SJCRH30 (cell line): ENCODE results near the gene GYS2. TPM values are rescaled to one million over a fixed set of nuclear protein-coding genes. Genes with fewer than 3 reads are reported as not detected.
A peak's percentile ranks its signal among the peaks of the same experiment; 100 is the strongest.

Experiments
- DNase-seq, 2 experiments: peaks; one replicate each; pipeline ENCODE4 v3.0.0-alpha.2; 2015 to 2020
- H3K27ac ChIP-seq: fragments of 250-450 bp; sonication (Bioruptor Pico); 2 replicates; pipeline ENCODE4 v1.5.1; 2020; ENCODE audit warnings: mild to moderate bottlenecking, moderate library complexity
- H3K27me3 ChIP-seq: fragments of 250-450 bp; sonication (Bioruptor Pico); 2 replicates; pipeline ENCODE4 v1.5.1; 2020; ENCODE audit warnings: mild to moderate bottlenecking, moderate library complexity
- H3K36me3 ChIP-seq: fragments of 250-450 bp; sonication (Bioruptor Pico); 2 replicates; pipeline ENCODE4 v1.5.1; 2020; ENCODE audit warnings: mild to moderate bottlenecking, moderate library complexity
- H3K4me1 ChIP-seq: fragments of 250-450 bp; sonication (Bioruptor Pico); 2 replicates; pipeline ENCODE4 v1.5.1; 2020; ENCODE audit warnings: mild to moderate bottlenecking, moderate library complexity
- H3K4me3 ChIP-seq: fragments of 250-450 bp; sonication (Bioruptor Pico); 2 replicates; pipeline ENCODE4 v1.5.1; 2020; ENCODE audit warnings: mild to moderate bottlenecking, moderate library complexity
- H3K9me3 ChIP-seq: fragments of 250-450 bp; sonication (Bioruptor Pico); replicated peaks from 2 replicates; pipeline ENCODE4 v1.5.1; 2020; ENCODE audit warnings: mild to moderate bottlenecking, moderate library complexity
- total RNA-seq: library from RNA; depleted of rRNA; stranded (reverse); fragments of >200 nt; shearing (Covaris generic); gene quantifications from 2 replicates; pipeline ENCODE4 v1.2.3, GENCODE V29; 2014

GYS2 gene
- total RNA-seq, 1 experiment from 2014 or later: not detected

DNA sequence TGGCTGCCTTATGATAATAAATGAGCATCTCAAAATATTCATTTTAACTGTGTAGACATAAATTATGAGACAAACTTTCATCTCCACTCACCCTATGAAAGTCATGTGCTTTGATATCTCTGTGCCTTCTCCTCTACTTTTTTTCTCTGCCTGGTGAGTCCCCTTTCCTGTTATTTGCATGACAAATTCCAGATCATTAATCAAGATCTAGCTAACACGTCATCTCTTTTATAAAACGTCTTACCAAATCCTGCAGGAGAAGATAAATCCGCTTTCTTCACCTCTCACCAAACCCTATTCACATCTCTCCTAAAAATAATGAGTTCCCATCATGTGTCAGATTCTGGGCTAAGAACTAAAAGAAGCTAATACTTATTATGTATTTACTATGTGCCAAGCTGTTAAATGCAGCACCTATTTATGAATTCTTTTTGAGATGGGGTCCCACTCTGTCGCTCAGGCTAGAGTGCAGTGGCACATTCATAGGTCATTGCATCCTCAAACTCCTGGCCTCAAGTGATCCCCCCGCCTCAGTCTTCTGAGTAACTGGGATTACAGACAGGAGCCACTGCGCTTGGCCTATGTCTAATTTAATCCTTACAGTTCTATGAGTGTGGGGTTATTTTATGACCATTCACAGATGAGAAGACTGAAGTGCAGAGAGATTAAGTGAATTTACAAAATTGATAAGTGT lies 51.9 kb downstream of the GYS2 start:
- peak in 1 of 2 experiments; percentile 52 for DNase-seq
- Histone ChIP-seq H3K9me3 (no peaks in the 10 kb centered on the region), H3K27ac (peak overlapping the region; percentile 93), H3K4me3 (no peak overlapping the region), H3K27me3 (no peaks in the 10 kb centered on the region), H3K4me1 (peaks cover 29% of the 10 kb centered on the region), H3K36me3 (no peaks in the 10 kb centered on the region)

DNA sequence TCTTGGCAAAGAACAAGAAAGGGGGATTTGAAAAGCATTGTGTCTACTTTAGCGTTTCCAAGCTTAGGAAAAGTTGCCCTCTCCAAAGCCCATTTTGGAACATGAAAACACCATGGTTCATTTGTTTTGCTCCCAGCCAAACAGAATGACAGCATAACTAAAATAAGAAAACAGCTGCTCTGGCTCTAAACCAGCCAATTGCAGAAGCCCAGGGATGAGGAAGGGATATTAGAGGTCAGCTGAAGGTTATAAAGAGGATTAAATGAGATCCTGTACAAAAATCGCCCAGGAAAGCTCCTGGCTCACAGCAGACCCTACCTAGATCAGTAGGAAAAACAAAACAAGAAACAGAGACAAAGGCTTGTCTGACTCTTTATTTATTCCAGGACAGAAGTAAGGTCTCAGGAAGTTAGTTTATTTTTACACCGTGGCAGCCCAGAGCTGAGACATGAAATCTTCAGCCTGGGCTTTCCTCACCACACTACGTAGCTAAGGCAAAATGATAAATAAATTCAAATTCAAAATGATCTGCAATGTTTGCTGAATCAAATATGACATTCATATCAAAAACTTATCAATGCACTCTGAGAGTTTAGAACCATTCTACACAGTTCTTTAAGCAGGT lies 52.7 kb downstream of the GYS2 start:
- Histone ChIP-seq H3K9me3 (no peaks in the 10 kb centered on the region), H3K27ac (peak overlapping the region; percentile 93), H3K36me3 (no peaks in the 10 kb centered on the region), H3K4me3 (no peak overlapping the region), H3K4me1 (peaks cover 33% of the 10 kb centered on the region), H3K27me3 (no peaks in the 10 kb centered on the region)
- peak; percentile 73 to 90 for DNase-seq

DNA sequence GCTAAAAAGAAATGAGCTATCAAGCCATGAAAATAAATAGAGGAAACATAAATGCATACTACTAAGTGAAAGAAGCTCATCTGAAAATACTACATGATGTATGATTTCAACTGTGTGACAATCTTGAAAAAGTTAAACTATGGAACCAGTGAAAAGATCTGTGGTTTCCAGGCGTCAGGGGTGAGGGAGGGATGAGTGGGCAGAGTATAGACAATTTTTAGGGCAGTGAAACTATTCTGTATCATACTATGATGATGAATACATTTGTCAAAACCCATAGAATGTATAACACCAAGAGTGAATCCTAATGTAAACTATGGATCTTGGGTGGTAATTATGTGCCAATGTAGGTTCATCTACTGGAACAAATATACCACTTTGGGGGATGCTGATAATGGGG lies 57.2 kb downstream of the GYS2 start:
- Histone ChIP-seq H3K27me3 (no peaks in the 10 kb centered on the region), H3K36me3 (no peaks in the 10 kb centered on the region), H3K27ac (no peak overlapping the region), H3K9me3 (no peaks in the 10 kb centered on the region), H3K4me3 (no peak overlapping the region), H3K4me1 (peaks cover 23% of the 10 kb centered on the region)
- no peak for DNase-seq

DNA sequence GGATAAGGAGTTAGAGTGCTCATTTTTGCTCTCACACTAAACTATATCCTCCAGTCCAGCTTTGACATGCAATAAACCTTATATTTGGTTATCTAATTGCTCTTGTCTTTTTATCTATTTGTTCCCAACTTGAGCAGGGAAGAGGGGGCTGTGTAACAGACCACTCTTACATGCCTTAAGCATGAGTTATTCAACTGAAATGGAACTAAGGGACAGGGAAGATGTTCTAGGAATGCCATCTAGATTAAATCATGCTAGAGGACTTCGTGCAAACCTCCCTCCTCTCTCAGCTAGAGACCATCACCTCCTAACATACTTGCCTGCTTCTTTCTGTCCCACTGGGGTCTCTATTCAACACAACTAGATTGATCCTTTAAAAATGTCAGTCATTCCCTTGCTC lies 57.9 kb downstream of the GYS2 start:
- Histone ChIP-seq H3K36me3 (no peaks in the 10 kb centered on the region), H3K9me3 (no peaks in the 10 kb centered on the region), H3K4me1 (peaks cover 17% of the 10 kb centered on the region), H3K4me3 (no peak overlapping the region), H3K27me3 (no peaks in the 10 kb centered on the region), H3K27ac (no peak overlapping the region; the same call in 1 of the 2 replicates)
- DNase-seq: no peak

DNA sequence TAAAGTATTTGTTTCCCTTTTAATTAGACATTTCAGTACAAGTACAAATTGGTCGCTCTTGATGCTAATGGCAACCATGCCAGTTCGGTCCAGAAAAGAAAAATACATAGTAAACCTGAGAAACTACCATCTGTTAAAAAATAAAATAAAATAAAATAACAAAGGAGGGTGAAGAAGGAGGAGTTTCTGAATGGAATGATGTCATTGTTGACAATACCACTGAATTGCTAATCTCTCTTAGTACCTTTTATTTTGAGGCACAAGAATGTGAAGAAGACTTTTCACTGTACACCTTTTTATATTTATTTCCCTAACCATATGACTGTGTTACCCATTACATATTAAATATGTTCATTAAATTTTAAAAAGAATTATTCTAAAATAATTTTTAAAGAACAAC lies 59.1 kb downstream of the GYS2 start:
- DNase-seq: no peak
- H3K4me1 ChIP-seq: peaks cover 11% of the 10 kb centered on the region; the same call in 1 of the 2 replicates
- H3K27me3 ChIP-seq: no peaks in the 10 kb centered on the region
- no peaks in the 10 kb centered on the region for H3K36me3 ChIP-seq
- no peak overlapping the region for H3K4me3 ChIP-seq
- H3K9me3 ChIP-seq: no peaks in the 10 kb centered on the region
- no peak overlapping the region for H3K27ac ChIP-seq

DNA sequence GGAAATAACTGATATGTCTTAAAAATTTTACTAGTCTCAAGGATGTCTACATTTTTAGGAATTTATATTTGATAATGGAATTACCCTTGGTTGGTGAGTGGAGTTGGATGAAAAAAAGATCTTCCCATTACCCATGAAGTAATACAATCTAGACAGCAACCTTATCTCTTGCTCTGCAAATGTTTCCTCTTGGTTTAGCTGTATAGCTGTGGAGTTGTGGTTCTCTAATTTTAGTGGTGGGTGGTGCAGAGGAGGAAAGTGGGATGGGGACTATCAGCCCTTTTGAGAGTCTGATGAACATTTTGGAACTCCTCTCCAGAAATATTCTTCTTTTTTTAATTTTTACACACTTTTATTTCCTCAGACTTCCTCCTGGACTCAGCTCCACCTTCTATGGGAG lies 61.5 kb downstream of the GYS2 start:
- peaks cover 8% of the 10 kb centered on the region; the same call in 1 of the 2 replicates for H3K4me1 ChIP-seq
- no peak overlapping the region for H3K4me3 ChIP-seq
- H3K36me3 ChIP-seq: no peaks in the 10 kb centered on the region
- no peak for DNase-seq
- H3K9me3 ChIP-seq: no peaks in the 10 kb centered on the region
- H3K27me3 ChIP-seq: no peaks in the 10 kb centered on the region
- H3K27ac ChIP-seq: no peak overlapping the region

DNA sequence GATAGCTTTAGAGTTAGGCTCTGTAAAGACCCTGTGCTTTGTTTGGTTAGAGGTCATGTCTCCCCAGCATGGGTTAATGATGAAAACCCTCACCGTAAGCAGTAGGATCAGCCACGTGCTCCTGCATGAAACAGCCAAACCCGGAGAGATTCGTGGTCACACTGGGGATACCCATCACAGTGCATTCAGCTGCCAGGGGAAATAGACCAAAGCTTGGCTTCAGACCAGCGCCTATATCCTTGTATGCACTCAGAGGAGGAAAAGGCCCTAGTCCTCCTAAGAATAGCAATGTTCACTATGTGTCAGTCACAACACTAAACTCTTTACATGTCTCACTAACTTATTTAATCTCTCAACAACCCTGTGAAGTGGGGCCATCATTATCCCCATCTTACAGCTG lies 62.2 kb downstream of the GYS2 start:
- Histone ChIP-seq H3K9me3 (no peaks in the 10 kb centered on the region), H3K27me3 (no peaks in the 10 kb centered on the region), H3K4me3 (no peak overlapping the region), H3K27ac (no peak overlapping the region), H3K36me3 (no peaks in the 10 kb centered on the region), H3K4me1 (peaks cover 8% of the 10 kb centered on the region; the same call in 1 of the 2 replicates)
- DNase-seq: peak in 1 of 2 experiments; percentile 23

DNA sequence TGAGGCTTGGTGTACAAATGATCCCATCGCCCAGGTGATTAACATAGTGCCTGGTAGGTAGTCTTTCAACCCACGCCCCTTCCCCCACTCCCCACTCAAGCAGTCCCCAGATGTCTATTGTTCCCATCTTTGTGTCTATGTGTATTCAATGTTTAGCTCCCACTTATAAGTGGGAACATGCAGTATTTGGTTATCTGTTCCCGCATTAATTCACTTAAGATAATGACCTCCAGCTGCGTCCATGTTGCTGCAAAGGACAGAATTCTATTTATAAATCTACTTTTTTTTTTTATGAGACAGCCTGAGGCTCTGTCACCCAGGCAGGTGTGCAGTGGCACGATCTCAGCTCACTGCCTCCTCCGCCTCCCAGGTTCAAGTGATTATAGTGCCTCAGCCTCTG lies 62.9 kb downstream of the GYS2 start:
- DNase-seq: no peak
- Histone ChIP-seq H3K4me3 (no peak overlapping the region), H3K4me1 (peaks cover 3% of the 10 kb centered on the region; the same call in 1 of the 2 replicates), H3K27ac (no peak overlapping the region), H3K27me3 (no peaks in the 10 kb centered on the region), H3K36me3 (no peaks in the 10 kb centered on the region), H3K9me3 (no peaks in the 10 kb centered on the region)

DNA sequence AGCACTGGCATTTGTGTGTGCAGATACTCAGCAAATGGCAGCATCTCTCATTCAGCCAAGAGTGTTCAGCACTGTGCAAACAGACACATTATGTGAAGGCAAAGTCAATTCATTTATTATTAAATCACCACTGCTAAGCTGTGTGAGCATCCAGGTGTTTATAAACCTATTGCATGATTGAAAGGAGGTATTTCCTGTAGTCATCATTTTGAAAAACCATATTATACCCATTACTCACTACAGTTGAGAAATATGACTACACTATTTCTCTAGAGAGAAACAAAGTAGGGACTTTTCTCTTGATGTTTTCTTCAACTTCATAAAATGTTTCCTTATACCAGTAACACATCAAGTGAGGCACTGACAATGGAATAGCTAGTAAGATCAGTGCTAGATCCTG lies 64.8 kb downstream of the GYS2 start:
- no peak overlapping the region for H3K27ac ChIP-seq
- no peaks in the 10 kb centered on the region for H3K9me3 ChIP-seq
- no peaks in the 10 kb centered on the region for H3K4me1 ChIP-seq
- no peak for DNase-seq
- no peaks in the 10 kb centered on the region for H3K36me3 ChIP-seq
- H3K27me3 ChIP-seq: no peaks in the 10 kb centered on the region
- no peak overlapping the region for H3K4me3 ChIP-seq

DNA sequence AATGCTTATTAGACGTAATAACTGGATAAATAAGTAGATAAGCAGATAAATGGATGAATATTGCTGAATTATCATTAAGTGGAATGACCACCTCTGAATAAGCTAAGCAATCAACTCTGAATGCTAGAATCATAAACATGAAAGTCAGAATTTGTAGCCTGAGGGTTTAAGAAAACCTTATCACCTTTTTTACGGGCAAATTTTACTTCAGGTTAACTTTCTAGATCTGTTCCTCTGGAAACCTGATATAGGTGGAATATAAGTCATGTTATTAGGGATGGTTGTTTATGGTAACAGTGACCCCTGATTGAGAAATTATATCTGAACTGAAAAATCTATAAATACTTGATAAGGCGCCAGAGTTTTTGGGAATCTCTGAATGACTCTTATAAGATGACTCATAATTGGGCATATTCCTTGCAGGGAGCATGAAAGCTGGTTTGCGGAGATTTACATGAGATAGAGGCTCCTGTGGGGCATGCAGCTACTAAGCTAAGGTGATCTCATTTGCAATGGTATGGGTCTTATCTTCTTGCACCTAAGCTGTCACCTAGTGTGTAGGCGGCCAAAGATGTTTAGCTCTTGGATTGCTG lies 66.5 kb downstream of the GYS2 start:
- Histone ChIP-seq H3K36me3 (no peaks in the 10 kb centered on the region), H3K4me1 (no peaks in the 10 kb centered on the region), H3K4me3 (no peak overlapping the region), H3K9me3 (no peaks in the 10 kb centered on the region), H3K27me3 (no peaks in the 10 kb centered on the region), H3K27ac (no peak overlapping the region)
- DNase-seq: no peak

DNA sequence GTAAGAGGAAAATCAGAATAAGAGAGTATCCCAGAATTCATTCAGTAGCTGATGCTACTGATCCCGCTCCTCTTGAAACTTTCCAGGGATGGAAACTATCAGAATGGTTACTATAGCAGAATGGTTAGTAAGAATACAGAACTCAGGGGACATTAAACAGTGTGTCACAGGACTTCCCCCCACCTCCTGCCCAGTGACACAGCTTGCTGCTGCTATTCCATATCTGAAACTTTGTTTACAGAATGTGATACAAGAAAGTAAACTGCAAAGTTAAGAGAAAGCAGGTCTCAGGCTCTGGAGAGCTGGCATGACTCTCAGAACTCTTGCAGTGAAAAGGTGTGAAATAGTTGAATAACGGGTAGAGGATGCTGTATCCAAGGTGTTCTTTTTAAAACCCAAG lies 75.2 kb downstream of the GYS2 start:
- no peak overlapping the region for H3K4me3 ChIP-seq
- H3K27ac ChIP-seq: no peak overlapping the region
- no peak for DNase-seq
- no peaks in the 10 kb centered on the region for H3K9me3 ChIP-seq
- H3K27me3 ChIP-seq: no peaks in the 10 kb centered on the region
- H3K36me3 ChIP-seq: no peaks in the 10 kb centered on the region
- peaks cover 3% of the 10 kb centered on the region; the same call in 1 of the 2 replicates for H3K4me1 ChIP-seq

DNA sequence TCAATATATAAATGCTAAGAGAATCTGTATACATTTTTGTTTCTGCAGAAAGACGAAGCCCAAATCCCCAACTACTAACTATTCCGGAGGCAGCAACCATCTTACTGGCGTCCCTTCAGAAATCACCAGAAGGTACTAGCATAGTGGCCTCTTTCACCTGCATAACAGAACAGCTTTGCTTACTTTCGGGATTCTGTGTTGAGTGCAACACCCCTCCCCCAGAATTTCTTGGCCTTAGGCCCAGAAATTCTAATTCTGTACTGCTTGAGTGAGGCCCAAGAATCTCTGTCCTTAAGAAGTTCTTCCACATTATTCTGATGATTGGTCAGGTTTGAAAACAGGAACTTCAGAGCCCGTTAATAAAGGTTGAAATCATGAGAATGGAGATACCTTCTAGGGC lies 75.7 kb downstream of the GYS2 start:
- H3K4me1 ChIP-seq: peaks cover 3% of the 10 kb centered on the region; the same call in 1 of the 2 replicates

DNA sequence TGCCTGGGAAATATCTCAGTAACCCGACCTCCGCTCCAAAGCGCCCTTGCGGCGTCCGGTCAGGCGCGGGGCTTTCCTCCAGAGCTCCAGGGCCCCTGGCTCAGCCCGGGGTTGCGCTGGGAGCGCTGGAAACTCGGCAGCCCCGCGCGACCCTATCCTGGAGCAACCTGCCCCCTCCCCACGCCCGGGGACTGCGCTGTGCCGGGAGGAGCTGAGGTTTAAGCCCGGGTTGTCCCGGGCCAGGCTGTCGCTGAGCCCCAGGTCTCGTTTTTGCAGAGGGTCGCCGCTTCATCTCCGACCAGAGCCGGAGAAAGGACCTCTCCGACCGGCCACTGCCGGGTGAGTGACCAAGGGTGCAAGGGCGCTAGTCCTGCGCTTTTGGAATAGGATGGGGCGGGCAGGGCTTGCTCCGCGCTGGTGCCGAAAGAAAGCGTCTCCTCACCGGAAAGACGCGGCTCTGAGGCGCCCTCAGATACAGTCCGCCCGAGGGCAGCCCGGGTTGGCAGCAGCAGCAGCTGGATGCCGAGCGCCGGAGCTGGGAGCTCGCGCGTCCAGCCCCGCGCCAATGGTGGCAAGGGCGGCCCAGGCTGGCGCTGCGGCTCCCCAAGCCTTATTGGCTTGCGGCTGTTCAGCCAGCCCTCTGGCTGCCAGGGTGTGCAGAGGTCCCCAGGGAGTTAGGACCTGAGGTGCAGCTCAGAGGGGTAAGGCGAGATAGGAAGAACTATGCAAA lies 77.0 kb downstream of the GYS2 start:
- H3K36me3 ChIP-seq: no peaks in the 10 kb centered on the region
- H3K4me3 ChIP-seq: peak overlapping the region; percentile 65
- peaks cover 3% of the 10 kb centered on the region; the same call in 1 of the 2 replicates for H3K4me1 ChIP-seq
- no peak overlapping the region; the same call in 1 of the 2 replicates for H3K27ac ChIP-seq
- no peaks in the 10 kb centered on the region for H3K27me3 ChIP-seq
- H3K9me3 ChIP-seq: no peaks in the 10 kb centered on the region
- DNase-seq: peak; percentile 81 to 83

More for the DNA sequence above, 75.7 kb downstream of the GYS2 start:
- Histone ChIP-seq H3K27ac (no peak overlapping the region), H3K36me3 (no peaks in the 10 kb centered on the region), H3K27me3 (no peaks in the 10 kb centered on the region), H3K4me3 (no peak overlapping the region), H3K9me3 (no peaks in the 10 kb centered on the region)
- DNase-seq: no peak

DNA sequence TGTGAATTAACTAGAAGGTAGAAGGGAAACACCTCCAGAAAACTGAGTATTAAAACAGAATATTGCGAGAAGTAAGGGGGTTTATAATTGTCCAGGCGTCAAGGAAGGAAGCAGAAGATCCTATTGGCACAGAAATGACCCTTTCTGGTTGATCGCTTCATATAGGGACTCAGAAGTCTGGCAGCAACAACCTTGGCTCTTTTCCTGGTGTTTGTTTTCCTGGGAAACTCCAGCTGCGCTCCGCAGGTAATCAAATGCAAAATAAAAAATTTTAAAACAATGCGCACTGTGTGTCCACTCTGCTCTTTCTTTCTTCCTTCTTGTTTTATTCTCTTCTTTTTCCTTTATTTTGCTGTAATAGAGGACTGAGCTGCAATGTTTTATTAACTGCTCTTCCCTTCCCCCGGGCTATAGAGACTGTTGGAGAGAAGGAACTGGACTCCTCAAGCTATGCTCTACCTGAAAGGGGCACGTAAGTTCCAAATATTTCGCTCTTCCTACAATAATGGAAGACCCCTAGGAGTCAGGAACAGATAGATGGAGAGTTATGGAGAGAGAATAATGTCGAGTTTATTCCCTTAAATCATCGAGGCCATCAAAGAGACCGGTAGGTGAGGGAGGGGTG lies 77.8 kb downstream of the GYS2 start:
- H3K27me3 ChIP-seq: no peaks in the 10 kb centered on the region
- no peak for DNase-seq
- H3K9me3 ChIP-seq: no peaks in the 10 kb centered on the region
- no peak overlapping the region for H3K27ac ChIP-seq
- H3K36me3 ChIP-seq: no peaks in the 10 kb centered on the region
- H3K4me1 ChIP-seq: peaks cover 3% of the 10 kb centered on the region; the same call in 1 of the 2 replicates
- peak overlapping the region; percentile 65 for H3K4me3 ChIP-seq
